ENCODE data around the gene EHD1. TPM values are rescaled to one million over a fixed set of nuclear protein-coding genes. Genes with fewer than 3 reads are reported as not detected.

EHD1 gene
- total RNA-seq, 4 donors from 2014 or later, result 67.9 to 202 (median 116) TPM

DNA sequence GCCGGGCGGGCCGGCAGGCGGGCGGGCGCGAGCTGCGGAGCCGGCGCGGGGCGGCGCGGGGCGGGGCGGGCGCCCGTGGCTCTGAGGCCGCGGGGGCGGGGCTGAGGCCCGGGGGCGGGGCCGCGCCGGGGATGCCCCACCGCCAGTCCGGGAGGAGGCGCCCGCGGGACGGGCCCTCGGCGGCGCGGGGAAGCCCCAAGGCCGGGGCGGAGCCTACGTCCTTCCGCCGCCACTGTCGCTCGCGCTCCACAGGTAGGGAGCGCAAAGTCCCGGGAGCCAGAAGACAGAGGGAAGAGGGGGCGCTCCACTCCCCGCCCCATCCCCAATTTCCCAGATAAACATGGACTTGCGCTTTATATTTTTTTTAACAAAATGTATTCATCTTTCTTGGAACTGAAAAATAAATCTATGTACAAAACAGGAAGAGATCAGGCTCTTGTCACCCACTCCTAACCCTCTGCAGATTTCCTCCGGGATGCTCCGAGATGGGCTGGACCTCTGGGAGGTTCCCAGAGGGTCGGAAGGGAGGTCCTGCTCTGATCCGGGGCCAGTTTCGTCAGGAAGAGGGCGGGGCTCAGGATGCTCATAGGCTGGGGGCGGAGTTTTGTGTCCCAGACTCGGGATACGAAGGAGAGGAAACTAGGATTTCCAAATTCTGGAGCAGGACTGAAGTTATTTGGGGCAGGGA is 75.1 kb downstream of the EHD1 start, which contains the start of gene MAP4K2:
Gene MAP4K2, minus strand, starts transcription at position 57 of the 688 bp plus-strand sequence. CDS start 65 bp downstream, outside the sequence.
- H3K36me3 ChIP-seq, result no peaks in the 10 kb centered on the region
- peak; percentile 93 for DNase-seq
- H3K27ac ChIP-seq, result peak within 1 kb of the TSS; percentile 87 to 93 (median 90)
- in situ Hi-C loops (cut with MboI; ENCODE audit: low pct_ligation_motif_present in 1 of 4, low pct_unique_long_range_greater_than_20kb in 1 of 4, low sequenced_read_pairs in 3 of 4), result no loop called here
- WGBS, 2 donors (ENCODE audit: low coverage in 1 of 2), result 0% methylated on average over 1 to 39 of the region's 58 CpGs
- intact Hi-C loops (cut with DNase I; ENCODE audit: low total_unique reads), result no loop called here
- H3K4me1 ChIP-seq, result peaks cover 10 to 29% (median 20%) of the 10 kb centered on the region in 4 donors
- no peaks in the 10 kb centered on the region for H3K27me3 ChIP-seq
- peak within 1 kb of the TSS; percentile 53 to 87 (median 62) for H3K4me3 ChIP-seq
- no peaks in the 10 kb centered on the region for H3K9me3 ChIP-seq
- peak in 2 of 3 donors; percentile 30 to 42 for TF ChIP-seq POLR2AphosphoS5 (IDR thresholded peaks at IDR 0.05)
- peak; percentile 21 for TF ChIP-seq POLR2A (IDR thresholded peaks at IDR 0.05)
- TF ChIP-seq EP300 (IDR thresholded peaks at IDR 0.05; ENCODE audit: low read depth), result no peak
- TF ChIP-seq, protein P1, sequence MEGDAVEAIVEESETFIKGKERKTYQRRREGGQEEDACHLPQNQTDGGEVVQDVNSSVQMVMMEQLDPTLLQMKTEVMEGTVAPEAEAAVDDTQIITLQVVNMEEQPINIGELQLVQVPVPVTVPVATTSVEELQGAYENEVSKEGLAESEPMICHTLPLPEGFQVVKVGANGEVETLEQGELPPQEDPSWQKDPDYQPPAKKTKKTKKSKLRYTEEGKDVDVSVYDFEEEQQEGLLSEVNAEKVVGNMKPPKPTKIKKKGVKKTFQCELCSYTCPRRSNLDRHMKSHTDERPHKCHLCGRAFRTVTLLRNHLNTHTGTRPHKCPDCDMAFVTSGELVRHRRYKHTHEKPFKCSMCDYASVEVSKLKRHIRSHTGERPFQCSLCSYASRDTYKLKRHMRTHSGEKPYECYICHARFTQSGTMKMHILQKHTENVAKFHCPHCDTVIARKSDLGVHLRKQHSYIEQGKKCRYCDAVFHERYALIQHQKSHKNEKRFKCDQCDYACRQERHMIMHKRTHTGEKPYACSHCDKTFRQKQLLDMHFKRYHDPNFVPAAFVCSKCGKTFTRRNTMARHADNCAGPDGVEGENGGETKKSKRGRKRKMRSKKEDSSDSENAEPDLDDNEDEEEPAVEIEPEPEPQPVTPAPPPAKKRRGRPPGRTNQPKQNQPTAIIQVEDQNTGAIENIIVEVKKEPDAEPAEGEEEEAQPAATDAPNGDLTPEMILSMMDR (IDR thresholded peaks at IDR 0.05), result peak in 3 of 5 experiments; percentile 12 to 30 (median 18)

DNA sequence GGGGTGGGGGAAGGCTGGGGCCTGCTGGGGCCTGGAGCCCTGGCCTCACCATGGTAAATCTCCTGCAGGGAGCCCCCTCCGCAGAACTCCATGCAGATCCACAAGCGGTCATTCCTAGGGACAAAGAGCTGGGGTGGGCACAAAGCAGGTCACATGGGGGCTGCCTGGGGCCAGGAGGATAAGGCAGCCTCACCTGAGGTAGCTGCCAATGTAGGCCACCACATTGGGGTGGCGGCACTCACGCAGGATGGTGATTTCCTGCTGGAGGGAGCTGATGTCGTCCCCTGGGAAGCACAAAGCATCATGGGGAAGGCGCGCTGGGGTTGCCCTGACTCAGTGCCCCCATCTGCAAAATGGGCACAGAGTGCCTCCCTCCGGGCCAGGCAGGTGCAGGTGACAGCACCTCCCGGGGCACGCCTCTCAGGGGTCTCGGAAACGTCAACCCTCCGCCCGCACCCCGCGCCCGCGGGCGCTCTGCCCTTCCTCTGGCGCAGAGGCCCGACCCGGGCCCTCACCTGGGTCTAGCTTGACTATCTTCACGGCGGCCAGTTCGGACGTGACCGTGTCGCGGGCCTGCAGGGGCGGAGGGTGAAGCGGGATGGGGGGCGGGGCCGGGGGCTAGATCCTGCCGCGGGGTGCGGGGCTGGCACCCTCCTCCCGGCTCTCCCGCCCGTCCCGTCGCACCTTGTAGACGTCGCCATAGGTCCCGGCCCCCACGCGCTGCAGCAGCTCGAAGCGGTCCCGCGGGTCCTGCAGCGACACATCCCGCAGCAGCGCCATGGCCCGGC is 75.9 kb downstream of the EHD1 start:
- TF ChIP-seq POLR2A (IDR thresholded peaks at IDR 0.05), result no peak
- no peak for TF ChIP-seq EP300 (IDR thresholded peaks at IDR 0.05; ENCODE audit: low read depth)
- no peak for TF ChIP-seq POLR2AphosphoS5 (IDR thresholded peaks at IDR 0.05)
- TF ChIP-seq, protein P1 (IDR thresholded peaks at IDR 0.05), result no peak
- H3K27me3 ChIP-seq, result no peaks in the 10 kb centered on the region
- DNase-seq, result peak; percentile 32
- 8% methylated on average over 18 of the region's 54 CpGs; no CpG with 5 or more reads in 1 of the 2 donors for WGBS, 2 donors (ENCODE audit: low coverage in 1 of 2)
- no peaks in the 10 kb centered on the region for H3K36me3 ChIP-seq
- H3K9me3 ChIP-seq, result no peaks in the 10 kb centered on the region
- peak overlapping the region; percentile 64 to 92 (median 89) for H3K27ac ChIP-seq
- in situ Hi-C loops (cut with MboI; ENCODE audit: low pct_ligation_motif_present in 1 of 4, low pct_unique_long_range_greater_than_20kb in 1 of 4, low sequenced_read_pairs in 3 of 4) (no loop called here), intact Hi-C loops (cut with DNase I; ENCODE audit: low total_unique reads) (no loop called here)
- peaks cover 10 to 33% (median 20%) of the 10 kb centered on the region in 4 donors for H3K4me1 ChIP-seq
- peak overlapping the region; percentile 53 to 87 (median 62) for H3K4me3 ChIP-seq

Small RNA genes within 50 kb of the gene (small RNA-seq; reads per million reads assigned to genes)
- gene MIR6749 (0 to 0.35 (median 0) reads per million in 4 donors), gene MIR6750 (0 reads per million in 4 donors)

Other genes starting within 250 kb of the EHD1 start
- gene NRXN2, start 155.4 kb downstream of the EHD1 start, total RNA-seq, result 1 to 10 TPM; 2.9 to 7.4 (median 6.8) TPM
- gene RASGRP2, start 134.5 kb downstream of the EHD1 start, total RNA-seq, result 10 to 100 TPM; 12.1 to 24.3 (median 17.3) TPM
- 1 to 10 TPM; 1.2 to 7.9 (median 2.2) TPM for gene PYGM, start 118.6 kb downstream of the EHD1 start, total RNA-seq
- 100 to 1,000 TPM; 196 to 458 (median 377) TPM for gene SF1, start 100.1 kb downstream of the EHD1 start, total RNA-seq
- 100 to 1,000 TPM in 2 of 4 donors, 10 to 100 TPM in 2; 10.1 to 369 (median 90.9) TPM for gene MAP4K2, start 75.4 kb downstream of the EHD1 start, total RNA-seq
- 10 to 100 TPM; 19.5 to 30.3 (median 25.4) TPM for gene MEN1, start 68.1 kb downstream of the EHD1 start, total RNA-seq
- 10 to 100 TPM; 32.6 to 82.3 (median 46.9) TPM for gene CDC42BPG, start 34.0 kb downstream of the EHD1 start, total RNA-seq
- gene ATG2A, start 38.6 kb upstream of the EHD1 start, total RNA-seq, result 10 to 100 TPM; 30.1 to 82.3 (median 46.4) TPM
- 10 to 100 TPM; 16.7 to 38.1 (median 26.8) TPM for gene PPP2R5B, start 46.1 kb upstream of the EHD1 start, total RNA-seq
- gene GPHA2, start 57.3 kb upstream of the EHD1 start, total RNA-seq, result 1 to 10 TPM in 1 of 4 donors, not detected in 3; 6.0 TPM
- gene MAJIN, start 93.5 kb upstream of the EHD1 start, total RNA-seq, result not detected
- gene BATF2, start 118.3 kb upstream of the EHD1 start, total RNA-seq, result 10 to 100 TPM in 3 of 4 donors, 1 to 10 TPM in 1; 4.0 to 13.9 (median 11.2) TPM
- 100 to 1,000 TPM in 1 of 4 donors, 10 to 100 TPM in 3; 28.4 to 147 (median 85.8) TPM for gene ARL2, start 135.5 kb upstream of the EHD1 start, total RNA-seq
- gene SNX15, start 148.8 kb upstream of the EHD1 start, total RNA-seq, result 10 to 100 TPM in 3 of 4 donors, 1 to 10 TPM in 1; 1.9 to 53.3 (median 35.9) TPM
- 100 to 1,000 TPM in 1 of 4 donors, 10 to 100 TPM in 2, 1 to 10 TPM in 1; 3.7 to 105 (median 12.9) TPM for gene SAC3D1, start 162.6 kb upstream of the EHD1 start, total RNA-seq
- 100 to 1,000 TPM in 1 of 4 donors, 10 to 100 TPM in 2, not detected in 1; 13.8 to 105 (median 75.6) TPM for gene NAALADL1, start 179.9 kb upstream of the EHD1 start, total RNA-seq
- 1 to 10 TPM in 3 of 4 donors, not detected in 1; 1.9 to 2.6 (median 2.5) TPM for gene CDCA5, start 205.4 kb upstream of the EHD1 start, total RNA-seq
- gene ZFPL1, start 205.6 kb upstream of the EHD1 start, total RNA-seq, result 100 to 1,000 TPM in 1 of 4 donors, 10 to 100 TPM in 3; 44.5 to 105 (median 64.2) TPM
- 100 to 1,000 TPM; 252 to 560 (median 437) TPM for gene VPS51, start 217.6 kb upstream of the EHD1 start, total RNA-seq
- 10 to 100 TPM; 29.4 to 59.5 (median 42.3) TPM for gene TM7SF2, start 233.3 kb upstream of the EHD1 start, total RNA-seq
- 10 to 100 TPM in 3 of 4 donors, 1 to 10 TPM in 1; 9.6 to 40.8 (median 12.2) TPM for gene ZNHIT2, start 239.1 kb upstream of the EHD1 start, total RNA-seq
- gene FAU, start 243.5 kb upstream of the EHD1 start, total RNA-seq, result 100 to 1,000 TPM; 594 to 986 (median 662) TPM
- gene MRPL49, start 243.7 kb upstream of the EHD1 start, total RNA-seq, result 100 to 1,000 TPM in 1 of 4 donors, 10 to 100 TPM in 3; 10.5 to 119 (median 60.9) TPM